Mesothelial cell of epicardium (in vitro differentiated cells): ENCODE measurements around the gene TBX1. TPM values are rescaled to one million over a fixed set of nuclear protein-coding genes. Genes with fewer than 3 reads are reported as not detected.

Experiments
- DNase-seq, 2 experiments: peaks; one replicate each; pipeline ENCODE4 v3.0.0; 2021; ENCODE audit warnings: low spot score in 2 of 2; ENCODE audit not compliant: unreplicated experiment in 2 of 2
- H3K27ac Mint-ChIP-seq: 2 replicates; pipeline ENCODE4 v1.8.0; 2021; ENCODE audit warnings: mixed read lengths
- H3K27me3 Mint-ChIP-seq: 2 replicates; pipeline ENCODE4 v1.8.0; 2021; ENCODE audit warnings: low read depth, mixed read lengths
- H3K36me3 Mint-ChIP-seq: 2 replicates; pipeline ENCODE4 v1.8.0; 2021; ENCODE audit warnings: mixed read lengths
- H3K4me1 Mint-ChIP-seq: 2 replicates; pipeline ENCODE4 v1.8.0; 2021; ENCODE audit warnings: mixed read lengths
- H3K4me3 Mint-ChIP-seq: 2 replicates; pipeline ENCODE4 v1.8.0; 2021; ENCODE audit warnings: mild to moderate bottlenecking, moderate library complexity, mixed read lengths
- H3K9me3 Mint-ChIP-seq: 2 replicates; pipeline ENCODE4 v1.8.0; 2021; ENCODE audit warnings: mixed read lengths
- CTCF ChIP-seq: fragments of 200-600 bp; sonication (generic); IDR thresholded peaks from one replicate; pipeline ENCODE4 v1.5.0; 2021; ENCODE audit warnings: antibody characterized with exemption; ENCODE audit not compliant: unreplicated experiment
- total RNA-seq: library from RNA; stranded (reverse); gene quantifications from 3 replicates; pipeline ENCODE4 v1.2.1, GENCODE V29; 2021

TBX1 gene
- total RNA-seq, 1 donor from 2014 or later, result 0.45 TPM

GRCh38 chr22:19747551-19747950 is 13.0 kb upstream of the TBX1 start:
- no peaks in the 10 kb centered on the region for H3K36me3 Mint-ChIP-seq
- no peak for DNase-seq

GRCh38 chr22:19748139-19748538 is 12.4 kb upstream of the TBX1 start:
- Mint-ChIP-seq H3K9me3 (no peaks in the 10 kb centered on the region), H3K36me3 (no peaks in the 10 kb centered on the region), H3K27me3 (peaks cover 30% of the 10 kb centered on the region), H3K4me1 (peaks cover 5% of the 10 kb centered on the region), H3K4me3 (no peak overlapping the region), H3K27ac (no peak overlapping the region)
- TF ChIP-seq CTCF, result no peak
- DNase-seq, result no peak

More at GRCh38 chr22:19747551-19747950, 13.0 kb upstream of the TBX1 start:
- Mint-ChIP-seq H3K27me3 (peaks cover 24% of the 10 kb centered on the region), H3K27ac (no peak overlapping the region), H3K4me3 (no peak overlapping the region), H3K4me1 (peaks cover 5% of the 10 kb centered on the region), H3K9me3 (no peaks in the 10 kb centered on the region)
- TF ChIP-seq CTCF, result no peak

GRCh38 chr22:19748991-19749664 is 11.4 kb upstream of the TBX1 start:
- TF ChIP-seq CTCF, result no peak
- H3K36me3 Mint-ChIP-seq, result no peaks in the 10 kb centered on the region
- peaks cover 5% of the 10 kb centered on the region for H3K4me1 Mint-ChIP-seq
- H3K27ac Mint-ChIP-seq, result no peak overlapping the region
- DNase-seq, result no peak
- H3K9me3 Mint-ChIP-seq, result no peaks in the 10 kb centered on the region
- H3K4me3 Mint-ChIP-seq, result no peak overlapping the region
- H3K27me3 Mint-ChIP-seq, result peaks cover 39% of the 10 kb centered on the region

- H3K9me3 Mint-ChIP-seq, result no peaks in the 10 kb centered on the region
- H3K36me3 Mint-ChIP-seq, result no peaks in the 10 kb centered on the region
- no peak for DNase-seq
- TF ChIP-seq CTCF, result no peak
- peaks cover 5% of the 10 kb centered on the region for H3K4me1 Mint-ChIP-seq
- H3K4me3 Mint-ChIP-seq, result no peak overlapping the region
- H3K27ac Mint-ChIP-seq, result no peak overlapping the region
- H3K27me3 Mint-ChIP-seq, result peaks cover 47% of the 10 kb centered on the region
These were observed 10.7 kb upstream of the TBX1 start for GRCh38 chr22:19749876-19750275.

GRCh38 chr22:19750507-19751490 is 9.8 kb upstream of the TBX1 start:
- no peak for TF ChIP-seq CTCF
- no peaks in the 10 kb centered on the region for H3K36me3 Mint-ChIP-seq
- no peaks in the 10 kb centered on the region for H3K9me3 Mint-ChIP-seq
- H3K4me3 Mint-ChIP-seq, result no peak overlapping the region
- no peak overlapping the region for H3K27ac Mint-ChIP-seq
- peaks cover 7% of the 10 kb centered on the region for H3K4me1 Mint-ChIP-seq
- no peak for DNase-seq
- peaks cover 56% of the 10 kb centered on the region for H3K27me3 Mint-ChIP-seq
